GM23338 (cell line): ENCODE measurements around the gene JAG2. TPM values are rescaled to one million over a fixed set of nuclear protein-coding genes. Genes with fewer than 3 reads are reported as not detected.

ENCODE experiments used
- ATAC-seq: fragments of 200-7000 bp; cut with Tn5 transposase; 3 replicates; pipeline ENCODE4 v1.9.1; 2020
- DNase-seq: peaks from one replicate; pipeline ENCODE4 v3.0.0-alpha.2; 2015; ENCODE audit warnings: low spot score
- H2AFZ ChIP-seq: fragments of 200-600 bp; sonication (generic); 2 replicates; pipeline ENCODE4 v1.8.0; 2016; ENCODE audit warnings: antibody characterized with exemption, mild to moderate bottlenecking, moderate library complexity
- H3F3A ChIP-seq: fragments of 200-600 bp; sonication (generic); replicated peaks from 2 replicates; pipeline ENCODE4 v1.8.0; 2017; ENCODE audit warnings: antibody characterized with exemption, mixed run types, low read depth
- H3K27ac ChIP-seq: fragments of 200-600 bp; sonication (generic); 2 replicates; pipeline ENCODE4 v1.6.1; 2016; ENCODE audit warnings: low read depth
- H3K27me3 ChIP-seq: fragments of 200-600 bp; sonication (generic); 2 replicates; pipeline ENCODE4 v1.8.0; 2016; ENCODE audit warnings: mild to moderate bottlenecking, mixed run types, moderate library complexity; ENCODE audit not compliant: insufficient read depth
- H3K36me3 ChIP-seq: fragments of 200-600 bp; sonication (generic); 2 replicates; pipeline ENCODE4 v1.8.0; 2016; ENCODE audit warnings: mild to moderate bottlenecking; ENCODE audit not compliant: insufficient read depth
- H3K4me1 ChIP-seq: fragments of 200-600 bp; sonication (generic); 2 replicates; pipeline ENCODE4 v1.8.0; 2016; ENCODE audit warnings: mild to moderate bottlenecking, moderate library complexity; ENCODE audit not compliant: insufficient read depth
- H3K4me2 ChIP-seq: fragments of 200-600 bp; sonication (generic); 2 replicates; pipeline ENCODE4 v1.7.1; 2017; ENCODE audit warnings: mixed run types
- H3K4me3 ChIP-seq: fragments of 200-600 bp; sonication (generic); 2 replicates; pipeline ENCODE4 v1.6.1; 2016; ENCODE audit warnings: mixed run types
- H3K79me2 ChIP-seq: fragments of 200-600 bp; sonication (generic); replicated peaks from 2 replicates; pipeline ENCODE4 v1.8.0; 2017; ENCODE audit warnings: mild to moderate bottlenecking; ENCODE audit not compliant: insufficient read depth
- H3K9me2 ChIP-seq: fragments of 200-600 bp; sonication (generic); 2 replicates; pipeline ENCODE4 v1.8.0; 2017; ENCODE audit not compliant: insufficient read depth
- H4K20me1 ChIP-seq: fragments of 200-600 bp; sonication (generic); replicated peaks from 2 replicates; pipeline ENCODE4 v1.8.0; 2017; ENCODE audit warnings: mild to moderate bottlenecking; ENCODE audit not compliant: insufficient read depth
- H3K27ac Mint-ChIP-seq: 2 replicates; pipeline ENCODE4 v1.8.0; 2020; ENCODE audit warnings: inconsistent platforms, mild to moderate bottlenecking, moderate library complexity, mixed read lengths
- H3K27me3 Mint-ChIP-seq: 3 replicates; pipeline ENCODE4 v1.8.0; 2022; ENCODE audit warnings: low read depth, mild to moderate bottlenecking, moderate library complexity, mixed read lengths, inconsistent platforms; ENCODE audit not compliant: insufficient read depth, poor library complexity
- H3K36me3 Mint-ChIP-seq: 3 replicates; pipeline ENCODE4 v1.8.0; 2021; ENCODE audit warnings: low read depth, mild to moderate bottlenecking, inconsistent platforms, moderate library complexity, mixed read lengths
- H3K4me1 Mint-ChIP-seq: 3 replicates; pipeline ENCODE4 v1.8.0; 2020; ENCODE audit warnings: mild to moderate bottlenecking, inconsistent platforms, mixed read lengths
- H3K4me3 Mint-ChIP-seq: 3 replicates; pipeline ENCODE4 v1.8.0; 2021; ENCODE audit warnings: moderate library complexity, mild to moderate bottlenecking, inconsistent platforms, mixed read lengths
- H3K9me3 Mint-ChIP-seq: 3 replicates; pipeline ENCODE4 v1.8.0; 2020; ENCODE audit warnings: moderate library complexity, mild to moderate bottlenecking, inconsistent platforms, mixed read lengths
- CREB1 ChIP-seq: fragments of 250-450 bp; sonication (Bioruptor Pico); IDR thresholded peaks from 2 replicates; pipeline ENCODE4 v1.5.0; 2020; ENCODE audit warnings: low read depth, mild to moderate bottlenecking, moderate library complexity
- CTCF ChIP-seq, 2 experiments: fragments of 200-600 bp in 1 of 2; sonication (generic) in 1 of 2; conservative IDR thresholded peaks; 2 replicates each; pipeline versions ENCODE4 v1.5.1 to v1.6.1; 2016 to 2017; ENCODE audit warnings: antibody characterized with exemption in 2 of 2, low read depth in 2 of 2, mild to moderate bottlenecking in 2 of 2, moderate library complexity in 1 of 2
- ETS1 ChIP-seq: IDR thresholded peaks from 2 replicates; pipeline ENCODE4 v1.6.1; 2016; ENCODE audit warnings: antibody characterized with exemption
- EZH2 ChIP-seq: fragments of 200-600 bp; sonication (generic); IDR thresholded peaks from one replicate; pipeline ENCODE4 v1.8.0; 2017; ENCODE audit warnings: antibody characterized with exemption, mild to moderate bottlenecking, low read depth; ENCODE audit not compliant: unreplicated experiment
- EZH2phosphoT487 ChIP-seq: fragments of 200-600 bp; sonication (generic); IDR thresholded peaks from one replicate; pipeline ENCODE4 v1.8.1; 2018; ENCODE audit warnings: antibody characterized with exemption; ENCODE audit not compliant: unreplicated experiment
- POLR2AphosphoS5 ChIP-seq: IDR thresholded peaks from 2 replicates; pipeline ENCODE4 v1.6.1; 2016; ENCODE audit warnings: antibody characterized with exemption, low read depth
- STAT1 ChIP-seq: IDR thresholded peaks from one replicate; pipeline ENCODE4 v1.6.1; 2016; ENCODE audit warnings: antibody characterized with exemption; ENCODE audit not compliant: unreplicated experiment
- ZNF114 ChIP-seq: fragments of 250-450 bp; sonication (Bioruptor Pico); IDR thresholded peaks from 2 replicates; pipeline ENCODE4 v1.5.0; 2020; ENCODE audit warnings: mild to moderate bottlenecking, moderate library complexity
- ZNF331 ChIP-seq: fragments of 250-450 bp; sonication (Bioruptor Pico); IDR thresholded peaks from 2 replicates; pipeline ENCODE4 v1.5.0; 2020; ENCODE audit warnings: low read depth, mild to moderate bottlenecking, moderate library complexity
- ZNF462 ChIP-seq: fragments of 250-450 bp; sonication (Bioruptor Pico); IDR thresholded peaks from 2 replicates; pipeline ENCODE4 v1.5.0; 2020; ENCODE audit warnings: mild to moderate bottlenecking, moderate library complexity
- polyA plus RNA-seq: library from polyadenylated mRNA; unstranded; fragments of >200 nt; fragmentation: Nextera tagmentation; extraction: Ambion mirVana; gene quantifications from 2 replicates; pipeline ENCODE4 v1.2.1, GENCODE V29; 2016
- total RNA-seq: library from RNA; depleted of rRNA; stranded (reverse); fragments of >200 nt; shearing (Covaris generic); gene quantifications from 2 replicates; pipeline ENCODE4 v1.2.3, GENCODE V29; 2014

The JAG2 gene
- total and polyA plus RNA-seq, 2 experiments from 2014 or later = 1.9 to 10.3 TPM

GRCh38 chr14:105140581-105140980, 28.0 kb downstream of the JAG2 start:
- no peaks in the 10 kb centered on the region; the same call in 2 of the 3 replicates for H3K4me1 Mint-ChIP-seq
- no peaks in the 10 kb centered on the region for H4K20me1 ChIP-seq
- no peak overlapping the region for H3K4me3 ChIP-seq
- H3K4me1 ChIP-seq = no peaks in the 10 kb centered on the region
- H3K36me3 ChIP-seq = no peaks in the 10 kb centered on the region
- ATAC-seq (no peak), DNase-seq (no peak)
- no peak overlapping the region for H3K27ac ChIP-seq
- H3F3A ChIP-seq = no peaks in the 10 kb centered on the region
- no peak overlapping the region for H2AFZ ChIP-seq
- no peak overlapping the region for H3K4me3 Mint-ChIP-seq
- peaks cover 9% of the 10 kb centered on the region for H3K27me3 Mint-ChIP-seq
- peaks cover 19% of the 10 kb centered on the region for H3K9me3 Mint-ChIP-seq
- H3K27ac Mint-ChIP-seq = no peak overlapping the region
- no peaks in the 10 kb centered on the region for H3K79me2 ChIP-seq
- H3K4me2 ChIP-seq = no peak overlapping the region
- no peaks in the 10 kb centered on the region for H3K9me2 ChIP-seq
- H3K36me3 Mint-ChIP-seq = peaks cover 9% of the 10 kb centered on the region; the same call in 2 of the 3 replicates
- H3K27me3 ChIP-seq = no peaks in the 10 kb centered on the region
- no peak for TF ChIP-seq EZH2phosphoT487
- no peak for TF ChIP-seq POLR2AphosphoS5
- no peak for TF ChIP-seq CTCF (conservative IDR thresholded peaks at IDR 0.05; ENCODE audit: low read depth in 2 of 2)
- no peak for TF ChIP-seq STAT1
- no peak for TF ChIP-seq ZNF114 (CRISPR knock-in tag)

GRCh38 chr14:105139831-105140239, 28.7 kb downstream of the JAG2 start:
- no peak overlapping the region for H3K4me3 ChIP-seq
- H4K20me1 ChIP-seq = no peaks in the 10 kb centered on the region
- no peaks in the 10 kb centered on the region for H3F3A ChIP-seq
- no peak overlapping the region for H3K4me2 ChIP-seq
- H3K36me3 ChIP-seq = no peaks in the 10 kb centered on the region
- ATAC-seq (no peak), DNase-seq (no peak)
- H2AFZ ChIP-seq = no peak overlapping the region
- H3K4me1 ChIP-seq = no peaks in the 10 kb centered on the region
- H3K27ac ChIP-seq = no peak overlapping the region
- peaks cover 19% of the 10 kb centered on the region for H3K9me3 Mint-ChIP-seq
- H3K4me1 Mint-ChIP-seq = no peaks in the 10 kb centered on the region; the same call in 2 of the 3 replicates
- H3K27me3 Mint-ChIP-seq = peaks cover 9% of the 10 kb centered on the region
- H3K79me2 ChIP-seq = no peaks in the 10 kb centered on the region
- H3K9me2 ChIP-seq = no peaks in the 10 kb centered on the region
- no peak for TF ChIP-seq EZH2phosphoT487
- no peak for TF ChIP-seq CTCF (conservative IDR thresholded peaks at IDR 0.05; ENCODE audit: low read depth in 2 of 2)
- TF ChIP-seq ETS1 = no peak
- TF ChIP-seq POLR2AphosphoS5 = no peak
- no peak for TF ChIP-seq CREB1 (CRISPR knock-in tag)
- no peak for TF ChIP-seq ZNF114 (CRISPR knock-in tag)
- TF ChIP-seq EZH2 = no peak
- no peak for TF ChIP-seq ZNF331
- no peak for TF ChIP-seq ZNF462
- TF ChIP-seq STAT1 = no peak
- no peak overlapping the region for H3K27ac Mint-ChIP-seq
- no peak overlapping the region for H3K4me3 Mint-ChIP-seq
- no peaks in the 10 kb centered on the region for H3K27me3 ChIP-seq
- peaks cover 9% of the 10 kb centered on the region; the same call in 2 of the 3 replicates for H3K36me3 Mint-ChIP-seq
